HL-60 (cell line): ENCODE data around the gene GRIK2.

Source experiments
- DNase-seq, 2 experiments: peaks; one replicate each; pipeline ENCODE4 v3.0.0-alpha.2; 2010 to 2020; ENCODE audit warnings: low read depth in 1 of 2, low spot score in 1 of 2
- H3K27ac ChIP-seq: fragments of 250-450 bp; sonication (Bioruptor Pico); replicated peaks from 2 replicates; pipeline ENCODE4 v1.5.1; 2020; ENCODE audit warnings: mild to moderate bottlenecking, moderate library complexity
- H3K27me3 ChIP-seq: fragments of 250-450 bp; sonication (Bioruptor Pico); 2 replicates; pipeline ENCODE4 v1.5.1; 2021; ENCODE audit warnings: mild to moderate bottlenecking, moderate library complexity; ENCODE audit not compliant: insufficient read depth, poor library complexity, severe bottlenecking
- H3K4me3 ChIP-seq: replicated peaks from 2 replicates; pipeline ENCODE4 v1.5.1; 2011; ENCODE audit warnings: mild to moderate bottlenecking, control low read depth, low read length; ENCODE audit not compliant: insufficient read depth
- CTCF ChIP-seq: IDR thresholded peaks from one replicate; pipeline ENCODE4 v1.5.1; 2011; ENCODE audit warnings: low read length, control low read depth, inconsistent platforms; ENCODE audit not compliant: insufficient read depth
- GABPA ChIP-seq: IDR thresholded peaks from 2 replicates; pipeline ENCODE4 v1.6.1; 2012; ENCODE audit warnings: low read depth
- POLR2AphosphoS5 ChIP-seq: IDR thresholded peaks from 2 replicates; pipeline ENCODE4 v1.6.1; 2012; ENCODE audit warnings: low read depth
- REST ChIP-seq: IDR thresholded peaks from 2 replicates; pipeline ENCODE4 v1.6.1; 2012; ENCODE audit warnings: low read depth; ENCODE audit not compliant: insufficient replicate concordance
- SPI1 ChIP-seq: IDR thresholded peaks from 2 replicates; pipeline ENCODE4 v1.6.1; 2012; ENCODE audit warnings: low read depth, mild to moderate bottlenecking, borderline replicate concordance

The GRIK2 gene

GRCh38 chr6:101577091-101577490 is 183.6 kb downstream of the GRIK2 start:
- TF ChIP-seq CTCF, result no peak
- no peak for TF ChIP-seq GABPA
- TF ChIP-seq POLR2AphosphoS5, result no peak
- TF ChIP-seq SPI1, result no peak
- no peak overlapping the region for H3K4me3 ChIP-seq
- H3K27me3 ChIP-seq, result no peaks in the 10 kb centered on the region
- no peak overlapping the region for H3K27ac ChIP-seq
- DNase-seq, result no peak

- TF ChIP-seq POLR2AphosphoS5, result no peak
- TF ChIP-seq SPI1, result no peak
- no peak for TF ChIP-seq CTCF
- no peak for TF ChIP-seq GABPA
- no peak for TF ChIP-seq REST
- Histone ChIP-seq H3K4me3 (no peak overlapping the region), H3K27ac (no peak overlapping the region), H3K27me3 (no peaks in the 10 kb centered on the region)
- no peak for DNase-seq
These were observed 184.8 kb downstream of the GRIK2 start for GRCh38 chr6:101578306-101578705.

GRCh38 chr6:101582792-101583191 is 189.3 kb downstream of the GRIK2 start:
- Histone ChIP-seq H3K27me3 (no peaks in the 10 kb centered on the region), H3K4me3 (no peak overlapping the region), H3K27ac (no peak overlapping the region)
- TF ChIP-seq CTCF, result no peak
- TF ChIP-seq POLR2AphosphoS5, result no peak
- TF ChIP-seq GABPA, result no peak
- TF ChIP-seq SPI1, result no peak
- TF ChIP-seq REST, result no peak
- DNase-seq, result no peak

- no peak for TF ChIP-seq POLR2AphosphoS5
- no peak for TF ChIP-seq REST
- no peak for TF ChIP-seq CTCF
- TF ChIP-seq SPI1, result no peak
- TF ChIP-seq GABPA, result no peak
- no peak overlapping the region for H3K4me3 ChIP-seq
- no peak overlapping the region for H3K27ac ChIP-seq
- H3K27me3 ChIP-seq, result no peaks in the 10 kb centered on the region
- DNase-seq, result no peak
These were observed 192.0 kb downstream of the GRIK2 start for GRCh38 chr6:101585501-101585900.
